Neural cell (in vitro differentiated cells): ENCODE results near the gene AGO4.

Experiments used
- CTCF ChIP-seq: fragments of 450-650 bp; IDR thresholded peaks from 2 replicates; pipeline ENCODE4 v1.5.1; 2014; ENCODE audit warnings: antibody characterized with exemption, mild to moderate bottlenecking, moderate library complexity; ENCODE audit not compliant: poor library complexity, severe bottlenecking
- EZH2 ChIP-seq: fragments of 200-600, 300-800 bp; shearing (Covaris generic), sonication (generic); IDR thresholded peaks from 2 replicates; pipeline ENCODE4 v1.6.1; 2014; ENCODE audit warnings: antibody characterized with exemption, low read length, borderline replicate concordance, mild to moderate bottlenecking; ENCODE audit not compliant: insufficient read depth, poor library complexity, severe bottlenecking
- REST ChIP-seq: IDR thresholded peaks from 2 replicates; pipeline ENCODE4 v1.6.1; 2012; ENCODE audit warnings: borderline replicate concordance

GRCh38 chr1:35834218-35834617 is 26.4 kb downstream of the AGO4 start:
- TF ChIP-seq CTCF (no peak), EZH2 (no peak), REST (no peak)
